Lung (tissue), 12 donors: Measurements from ENCODE around the gene TMEM184B. TPM values are rescaled to one million over a fixed set of nuclear protein-coding genes. Genes with fewer than 3 reads are reported as not detected.
"Not testable (repeated sequence)": the region's sequence is repeated elsewhere in the genome, so short reads cannot be mapped to it uniquely, and the experiment has no call there.

Experiments
- ATAC-seq: fragments of 200-7000 bp; cut with Tn5 transposase; one replicate; pipeline ENCODE4 v1.9.1; 2020; ENCODE audit warnings: moderate number of reproducible peaks; ENCODE audit not compliant: insufficient read depth, low FRiP score
- DNase-seq, 3 donors: peaks; one replicate each; pipeline ENCODE4 v3.0.0-alpha.2; 2013 to 2017
- H3K27ac ChIP-seq, 2 donors: one replicate each; pipeline ENCODE4 v1.5.1; 2013; ENCODE audit warnings: mild to moderate bottlenecking in 2 of 2, moderate library complexity in 2 of 2, control low read depth in 1 of 2, inconsistent platforms in 1 of 2, low read depth in 1 of 2, low read length in 1 of 2
- H3K27me3 ChIP-seq, 3 donors: one replicate each; pipeline ENCODE4 v1.5.1; 2013; ENCODE audit warnings: low read length in 2 of 3; ENCODE audit not compliant: control insufficient read depth in 3 of 3, insufficient read depth in 3 of 3
- H3K36me3 ChIP-seq, 4 donors: one replicate each; pipeline ENCODE4 v1.5.1; 2013; ENCODE audit warnings: low read length in 4 of 4, mild to moderate bottlenecking in 1 of 4, moderate library complexity in 1 of 4; ENCODE audit not compliant: control insufficient read depth in 4 of 4, insufficient read depth in 4 of 4
- H3K4me1 ChIP-seq, 5 donors: one replicate each; pipeline ENCODE4 v1.5.1; 2013; ENCODE audit warnings: low read length in 5 of 5, mild to moderate bottlenecking in 2 of 5, moderate library complexity in 1 of 5; ENCODE audit not compliant: control insufficient read depth in 5 of 5, insufficient read depth in 5 of 5
- H3K4me3 ChIP-seq: one replicate; pipeline ENCODE4 v1.5.1; 2013; ENCODE audit warnings: mild to moderate bottlenecking, control low read depth, moderate library complexity
- H3K9ac ChIP-seq, 2 donors: one replicate each; pipeline ENCODE4 v1.5.1; 2013; ENCODE audit warnings: low read length in 2 of 2, control low read depth in 1 of 2; ENCODE audit not compliant: insufficient read depth in 1 of 2
- H3K9me3 ChIP-seq, 4 donors: one replicate each; pipeline ENCODE4 v1.5.1; 2013; ENCODE audit warnings: low read length in 3 of 4, mild to moderate bottlenecking in 1 of 4, moderate library complexity in 1 of 4; ENCODE audit not compliant: control insufficient read depth in 4 of 4, insufficient read depth in 3 of 4
- CTCF ChIP-seq: IDR thresholded peaks from 2 replicates; pipeline ENCODE4 v1.5.1; 2012; ENCODE audit warnings: mild to moderate bottlenecking; ENCODE audit errors: control extremely low read depth, extremely low read depth
- WGBS, 2 donors: extraction: QIAGEN DNeasy Blood & Tissue Kit; methylation state at CpG; one replicate each; pipeline ENCODE4 v1.1.7; 2013; 5-methylcytosine and 5-hydroxymethylcytosine counted together
- polyA plus RNA-seq, 2 donors: library from polyadenylated mRNA; stranded (reverse); fragments of 200-250 nt; gene quantifications; one replicate each; pipeline ENCODE4 v1.2.1, GENCODE V29; 2013
- total RNA-seq, 2 donors: library from RNA; depleted of rRNA in 1 of 2; stranded (reverse); fragments of >200 nt in 1 of 2; gene quantifications; one replicate each; pipeline ENCODE4 v1.2.1, GENCODE V29; 2014 to 2021
- donor health status: control.
- donor health status: control.
- donor health status: Bipolar disorder and iron deficiency.
- donor health status: healthy.
- donor health status: DM: yes; HTN: yes; CAD: no.

The TMEM184B gene
- total and polyA plus RNA-seq, 4 donors: 26.3 to 82.4 (median 39.9) TPM

GRCh38 chr22:38184788-38185187 lies 88.0 kb downstream of the TMEM184B start:
- DNase-seq: no peak
- no peak overlapping the region for H3K27ac ChIP-seq
- H3K4me3 ChIP-seq: no peak overlapping the region

GRCh38 chr22:38181453-38182200 lies 91.2 kb downstream of the TMEM184B start, which contains the start of gene PLA2G6:
Gene PLA2G6, minus strand, starts transcription at chr22:38181830. Its CDS starts 12,404 bp downstream, at chr22:38169426.
- Histone ChIP-seq H3K9me3 (no peaks in the 10 kb centered on the region), H3K9ac (peak within 1 kb of the TSS; percentile 85 to 92), H3K36me3 (no peaks in the 10 kb centered on the region), H3K27ac (peak within 1 kb of the TSS; percentile 89 to 95), H3K4me1 (peaks cover 0 to 23% (median 9%) of the 10 kb centered on the region in 5 donors), H3K27me3 (no peaks in the 10 kb centered on the region), H3K4me3 (peak within 1 kb of the TSS; percentile 59)
- DNase-seq: peak; percentile 99
- no peak for TF ChIP-seq CTCF
- WGBS, 2 donors: 0 to 1% methylated on average over 48 of the region's 48 CpGs
- ATAC-seq: peak; percentile 98

More at GRCh38 chr22:38184788-38185187, 88.0 kb downstream of the TMEM184B start:
- 76 to 84% methylated on average over 7 of the region's 7 CpGs for WGBS, 2 donors
- H3K9ac ChIP-seq: no peak overlapping the region
- no peaks in the 10 kb centered on the region for H3K9me3 ChIP-seq
- H3K4me1 ChIP-seq: peaks cover 0 to 17% (median 12%) of the 10 kb centered on the region in 5 donors
- H3K27me3 ChIP-seq: no peaks in the 10 kb centered on the region
- ATAC-seq: no peak
- TF ChIP-seq CTCF: no peak
- H3K36me3 ChIP-seq: no peaks in the 10 kb centered on the region

- Histone ChIP-seq H3K27me3 (no peaks in the 10 kb centered on the region), H3K36me3 (no peaks in the 10 kb centered on the region), H3K4me1 (peaks cover 0 to 23% (median 9%) of the 10 kb centered on the region in 5 donors), H3K9ac (peak overlapping the region; percentile 85 to 92), H3K27ac (peak overlapping the region; percentile 89 to 95), H3K9me3 (no peaks in the 10 kb centered on the region), H3K4me3 (peak overlapping the region; percentile 59)
- no peak for TF ChIP-seq CTCF
- DNase-seq: peak in 1 of 3 donors; percentile 22
- WGBS, 2 donors: 4 to 8% methylated on average over 14 of the region's 14 CpGs
- ATAC-seq: peak; percentile 22
These were observed 91.9 kb downstream of the TMEM184B start for GRCh38 chr22:38180841-38181452.

GRCh38 chr22:38178605-38178937 lies 94.2 kb downstream of the TMEM184B start:
- WGBS, 2 donors: 97 to 98% methylated on average over 7 of the region's 7 CpGs
- H3K9ac ChIP-seq, H3K36me3 ChIP-seq, ATAC-seq, H3K9me3 ChIP-seq, DNase-seq, H3K27me3 ChIP-seq, H3K4me3 ChIP-seq: not testable (repeated sequence)
- peak overlapping the region; percentile 84 to 88 for H3K27ac ChIP-seq
- H3K4me1 ChIP-seq: peaks cover 7 to 24% (median 15%) of the 10 kb centered on the region in 5 donors
